ENCODE results near the gene GSC2. TPM values are rescaled to one million over a fixed set of nuclear protein-coding genes. Genes with fewer than 3 reads are reported as not detected.

The GSC2 gene
- total RNA-seq, 2 donors from 2014 or later = not detected

GRCh38 chr22:19122752-19123492, 27.2 kb downstream of the GSC2 start:
- ATAC-seq (ENCODE audit: insufficient number of reproducible peaks, low FRiP score, low read depth) (peak; percentile 11), DNase-seq (ENCODE audit: low spot score) (no peak)
- peak overlapping the region; percentile 89 for H3K4me3 ChIP-seq
- no peaks in the 10 kb centered on the region for H3K27me3 ChIP-seq (replicated peaks; ENCODE audit: insufficient read depth)
- H3K4me1 ChIP-seq (ENCODE audit: control insufficient read depth in 1 of 2, low read depth in 2 of 2) = peaks cover 18 to 43% of the 10 kb centered on the region in 2 donors
- no peaks in the 10 kb centered on the region for H3K36me3 ChIP-seq
- no peak for TF ChIP-seq CTCF (IDR thresholded peaks at IDR 0.05)
- peak overlapping the region; percentile 61 to 82 for H3K27ac ChIP-seq
- no peaks in the 10 kb centered on the region for H3K9me3 ChIP-seq

GRCh38 chr22:19122143-19122751, 27.8 kb downstream of the GSC2 start, which contains the start of gene DGCR2:
Gene DGCR2 (minus strand): TSS chr22:19122412. CDS start chr22:19122206, 206 bp downstream.
- Histone ChIP-seq H3K4me1 (ENCODE audit: control insufficient read depth in 1 of 2, low read depth in 2 of 2) (peaks cover 21 to 50% of the 10 kb centered on the region in 2 donors), H3K36me3 (no peaks in the 10 kb centered on the region), H3K27ac (peak within 1 kb of the TSS; percentile 82 to 92), H3K27me3 (replicated peaks; ENCODE audit: insufficient read depth) (no peaks in the 10 kb centered on the region), H3K9me3 (no peaks in the 10 kb centered on the region), H3K4me3 (peak within 1 kb of the TSS; percentile 89)
- peak; percentile 97 for ATAC-seq (ENCODE audit: insufficient number of reproducible peaks, low FRiP score, low read depth)
- no peak for TF ChIP-seq CTCF (IDR thresholded peaks at IDR 0.05)
- DNase-seq (ENCODE audit: low spot score) = peak; percentile 89

GRCh38 chr22:19121631-19122142, 28.4 kb downstream of the GSC2 start:
- Histone ChIP-seq H3K4me1 (ENCODE audit: control insufficient read depth in 1 of 2, low read depth in 2 of 2) (peaks cover 24 to 56% of the 10 kb centered on the region in 2 donors), H3K4me3 (peak overlapping the region; percentile 89), H3K36me3 (no peaks in the 10 kb centered on the region), H3K9me3 (no peaks in the 10 kb centered on the region), H3K27ac (peak overlapping the region; percentile 82 to 92), H3K27me3 (replicated peaks; ENCODE audit: insufficient read depth) (no peaks in the 10 kb centered on the region)
- DNase-seq (ENCODE audit: low spot score) (no peak), ATAC-seq (ENCODE audit: insufficient number of reproducible peaks, low FRiP score, low read depth) (peak; percentile 3)
- no peak for TF ChIP-seq CTCF (IDR thresholded peaks at IDR 0.05)

- ATAC-seq (ENCODE audit: insufficient number of reproducible peaks, low FRiP score, low read depth) = no peak
- TF ChIP-seq CTCF (IDR thresholded peaks at IDR 0.05) = no peak
- Histone ChIP-seq H3K4me3 (peak overlapping the region; percentile 89), H3K4me1 (ENCODE audit: control insufficient read depth in 1 of 2, low read depth in 2 of 2) (peaks cover 24 to 62% of the 10 kb centered on the region in 2 donors), H3K27me3 (replicated peaks; ENCODE audit: insufficient read depth) (no peaks in the 10 kb centered on the region), H3K36me3 (no peaks in the 10 kb centered on the region), H3K9me3 (no peaks in the 10 kb centered on the region), H3K27ac (peak overlapping the region; percentile 82 to 92)
- DNase-seq (ENCODE audit: low spot score) = no peak
These were observed 29.1 kb downstream of the GSC2 start for GRCh38 chr22:19120829-19121630.

Data from thoracic aorta (tissue), 2 donors.